ENCODE results near the gene KCMF1.
"Not testable (repeated sequence)": the region's sequence is repeated elsewhere in the genome, so short reads cannot be mapped to it uniquely, and the experiment has no call there.

Gene KCMF1

DNA sequence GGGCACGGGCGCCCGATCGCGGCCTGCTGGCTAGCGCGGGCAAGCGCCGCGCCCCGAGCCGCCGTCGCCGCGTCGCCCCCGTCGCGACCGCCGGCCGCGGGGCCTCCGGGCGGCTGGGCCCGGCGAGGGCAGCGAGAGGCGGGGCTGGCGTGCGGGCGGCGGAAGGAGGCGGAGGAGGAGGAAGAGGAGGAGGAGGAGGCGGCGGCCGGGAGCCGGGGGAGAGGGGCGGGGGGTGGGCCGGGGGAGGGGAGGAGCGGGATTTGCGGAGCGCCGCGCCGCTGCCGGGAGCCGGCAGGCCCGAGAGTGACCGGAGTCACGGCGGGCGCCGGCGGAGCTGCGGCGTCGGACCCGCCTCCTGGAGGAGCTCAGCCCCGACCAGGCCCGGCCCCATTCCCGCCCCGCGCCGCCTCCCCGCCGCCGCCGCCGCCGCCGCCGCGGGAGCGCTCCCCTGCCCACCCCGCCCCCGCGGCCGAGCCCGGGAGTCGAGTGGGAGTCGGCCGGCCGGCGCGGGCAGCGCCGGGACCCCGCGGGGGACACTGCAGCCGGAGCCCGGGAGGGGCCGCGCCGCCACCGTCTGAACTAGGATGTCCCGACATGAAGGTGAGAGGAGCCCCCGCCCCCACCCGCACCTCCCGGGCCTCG is at the start of gene KCMF1:
Gene KCMF1, plus strand, starts transcription at position 294 of the 642 bp plus-strand sequence. Its CDS starts 291 bp downstream, at position 585.
- no peak for DNase-seq

DNA sequence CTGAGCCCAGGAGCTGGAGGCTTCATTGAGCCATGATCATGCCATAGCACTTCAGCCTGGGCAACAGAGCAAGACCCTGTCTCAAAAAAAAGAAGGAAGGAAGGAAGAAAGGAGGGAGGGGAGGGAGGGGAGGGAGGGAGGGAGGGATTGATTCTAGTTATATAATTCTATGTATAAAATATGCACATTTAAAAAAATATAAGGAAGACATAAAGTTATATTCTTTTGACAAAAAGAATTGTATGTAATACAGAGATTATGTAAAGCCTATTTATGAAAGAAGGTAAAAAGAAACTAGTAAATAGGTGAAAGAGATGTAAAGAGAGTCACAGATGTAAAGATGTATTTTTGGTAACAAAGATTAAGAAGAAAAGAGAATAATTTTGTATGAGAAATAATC is 48.0 kb upstream of the KCMF1 start:
- no peak for DNase-seq

DNA sequence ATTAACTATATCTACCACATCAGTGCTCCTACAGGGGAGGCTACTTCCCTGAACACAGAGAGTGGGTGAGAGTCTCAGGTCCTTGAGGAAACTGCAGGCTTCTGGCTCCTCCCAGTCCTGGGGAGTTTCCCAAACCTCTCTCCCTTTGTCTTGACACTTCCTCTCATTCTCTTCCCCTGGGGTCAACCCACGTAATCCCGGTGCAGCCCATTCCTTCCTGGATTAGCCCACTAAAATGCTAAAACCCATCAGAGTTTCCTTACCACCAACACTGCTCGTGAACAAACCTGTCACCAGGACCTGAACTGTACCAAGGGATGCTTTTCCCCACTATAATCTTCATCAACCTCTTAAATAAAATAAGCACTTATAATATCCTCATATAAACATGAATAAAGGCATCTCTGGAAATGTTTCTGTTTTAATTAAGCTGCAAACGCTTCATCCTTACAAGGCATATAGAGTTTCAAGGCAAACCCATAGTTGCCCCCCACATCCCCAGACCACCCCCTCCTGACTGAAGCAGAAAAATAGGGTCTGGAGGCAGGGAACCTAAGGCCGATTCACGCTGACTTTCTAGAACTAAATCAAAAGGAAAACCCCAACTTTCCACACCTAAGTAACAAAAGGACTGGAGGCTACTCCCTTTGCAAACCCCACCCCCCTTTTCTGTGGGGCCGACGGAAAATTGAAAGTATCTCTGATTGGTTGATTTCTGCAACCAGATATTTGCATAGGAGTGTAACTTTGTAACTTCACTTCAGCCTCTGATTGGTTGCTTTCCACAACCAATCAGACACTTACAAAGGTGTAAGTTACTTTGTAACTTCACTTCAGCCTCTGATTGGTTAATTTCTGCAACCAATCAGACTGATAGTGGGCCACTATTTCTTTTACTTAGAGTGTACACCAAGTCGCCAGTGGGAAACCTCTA is 46.5 kb upstream of the KCMF1 start:
- DNase-seq: no peak

DNA sequence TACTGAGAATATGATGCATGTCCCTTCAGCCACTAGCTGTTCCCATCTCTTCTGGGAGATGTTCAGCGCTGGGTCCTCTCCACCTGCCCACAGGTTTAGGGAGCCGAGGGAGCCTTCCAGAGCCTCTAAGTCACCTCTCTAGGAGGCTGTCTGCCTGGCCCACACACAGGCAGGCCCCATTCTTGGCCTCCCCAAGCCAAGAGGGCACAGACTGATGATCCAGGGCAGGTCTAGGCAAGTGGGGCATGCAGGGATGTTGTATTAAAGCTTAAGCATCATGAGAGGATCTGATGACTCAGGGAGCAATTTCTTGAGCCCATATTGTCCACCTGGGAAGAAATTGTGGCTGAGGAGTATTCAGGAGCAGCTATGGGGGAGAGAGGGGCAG is 45.6 kb upstream of the KCMF1 start:
- no peak for DNase-seq

DNA sequence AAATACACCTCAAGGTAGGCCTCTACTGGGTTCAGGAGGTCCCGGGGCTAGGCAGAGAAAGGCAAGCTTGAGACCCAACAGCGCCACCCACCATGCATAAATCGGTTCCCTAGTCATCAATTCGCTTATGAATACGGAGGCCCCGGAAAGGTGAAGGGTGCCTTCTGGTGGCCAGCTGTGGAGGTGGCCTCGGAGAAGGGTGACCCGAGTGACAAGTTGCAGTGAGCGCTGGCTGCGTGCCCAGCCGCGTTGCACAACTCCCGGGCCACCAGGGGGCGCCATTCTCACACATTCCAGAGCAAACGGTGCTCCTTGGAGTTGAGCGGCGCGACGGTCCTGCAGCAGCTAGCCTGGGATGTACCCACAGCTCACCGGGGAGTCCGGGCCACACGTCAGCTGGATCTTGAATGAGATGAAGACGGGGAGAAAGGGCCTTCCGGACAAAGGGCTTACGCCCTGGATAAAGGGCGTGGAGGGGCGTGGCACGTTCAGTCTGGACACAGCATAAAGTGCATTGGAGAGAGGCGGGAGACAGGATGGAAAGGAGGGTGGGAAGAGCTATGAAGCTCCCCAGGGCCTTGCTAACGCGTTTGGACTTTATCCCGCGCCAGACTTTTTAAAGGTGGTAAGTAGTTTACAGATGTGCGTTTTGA is 45.1 kb upstream of the KCMF1 start:
- DNase-seq: peak; percentile 83

DNA sequence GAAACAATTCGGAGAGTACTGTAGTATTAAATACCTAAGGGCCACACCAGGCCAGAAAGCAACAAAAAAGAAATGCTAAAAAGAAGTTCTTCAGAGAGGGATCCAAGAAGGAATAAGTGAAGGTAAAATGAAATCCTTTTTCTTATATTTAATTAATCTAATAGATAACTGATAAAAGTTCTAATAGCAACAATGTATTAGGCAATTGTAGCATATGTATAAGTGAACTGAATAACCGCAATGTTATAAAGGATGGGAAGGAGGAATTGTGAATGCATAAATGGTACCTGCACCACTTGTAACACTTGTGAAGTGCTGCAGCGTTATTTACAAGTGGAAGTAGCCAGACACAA is 43.7 kb upstream of the KCMF1 start:
- DNase-seq: no peak

DNA sequence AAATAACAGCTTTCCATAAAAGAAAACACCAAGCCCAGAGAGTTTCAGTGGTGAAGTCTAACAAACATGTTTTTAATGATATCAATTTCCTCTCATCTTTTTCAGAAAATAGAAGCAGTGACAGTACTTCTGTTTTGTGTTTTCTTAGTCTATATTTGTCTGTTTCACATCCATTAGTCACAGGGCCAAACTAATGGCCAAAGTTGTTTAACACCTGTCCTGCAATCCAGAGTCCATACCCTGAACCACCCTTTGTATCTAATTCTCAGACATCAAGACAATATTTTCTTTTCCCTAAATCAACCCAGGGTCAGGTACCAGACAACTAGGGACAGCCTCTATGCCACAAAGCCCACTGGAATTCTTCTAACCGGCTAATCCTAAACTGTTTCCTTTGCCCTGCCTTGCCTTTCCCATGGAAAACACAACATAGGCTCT is 39.6 kb upstream of the KCMF1 start:
- no peak for DNase-seq

GRCh38 chr2:84938194-84938879 is 32.6 kb upstream of the KCMF1 start:
- no peak for DNase-seq

DNA sequence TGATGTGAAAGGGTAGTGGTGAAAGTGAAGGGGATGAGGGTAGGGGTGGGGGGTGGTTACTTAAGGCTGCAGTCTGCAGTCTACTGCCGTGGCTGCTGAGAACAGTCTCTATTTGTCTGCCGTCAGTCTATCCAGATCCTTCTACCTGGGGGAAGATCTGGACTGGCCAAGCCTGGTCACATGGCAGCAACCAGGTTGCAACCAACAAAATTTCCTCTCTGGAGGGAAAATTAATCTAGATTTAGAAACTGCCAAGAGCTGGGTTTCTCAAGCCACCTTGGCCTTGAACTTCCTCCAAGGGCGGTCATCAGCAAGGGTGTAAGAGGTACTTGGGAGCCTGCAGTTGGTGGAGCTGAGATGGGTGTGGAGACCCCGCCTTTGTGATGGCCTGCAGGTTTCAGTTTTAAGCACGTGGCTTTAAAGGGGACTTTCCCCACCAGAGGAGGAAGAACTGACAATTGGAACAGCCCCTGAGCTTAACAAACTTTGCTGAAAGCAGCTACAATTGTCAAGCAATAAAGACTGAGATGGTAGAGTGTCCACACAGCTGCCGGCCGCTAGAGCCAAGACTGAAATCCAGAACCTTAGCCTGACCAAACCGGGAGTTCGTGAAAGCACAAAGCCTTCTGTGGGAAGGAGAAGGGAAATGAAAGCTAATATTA is 31.4 kb upstream of the KCMF1 start:
- DNase-seq: no peak

DNA sequence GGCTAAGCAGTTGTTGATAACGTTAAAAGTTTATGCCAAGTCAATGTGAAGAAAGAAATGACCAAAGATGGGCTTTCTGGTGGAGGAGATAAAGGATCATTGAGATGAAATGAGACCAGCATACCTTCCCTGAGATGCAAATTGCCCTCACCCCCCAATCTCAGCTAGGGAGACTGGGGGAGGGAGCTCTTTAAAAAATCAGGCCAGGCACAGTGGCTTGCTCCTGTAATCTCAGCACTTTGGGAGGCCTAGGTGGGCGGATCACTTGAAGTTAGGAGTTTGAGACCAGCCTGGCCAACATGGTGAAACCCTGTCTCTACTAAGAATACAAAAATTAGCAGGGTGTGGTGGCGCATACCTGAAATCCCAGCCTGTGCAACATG is 30.9 kb upstream of the KCMF1 start:
- DNase-seq: no peak

DNA sequence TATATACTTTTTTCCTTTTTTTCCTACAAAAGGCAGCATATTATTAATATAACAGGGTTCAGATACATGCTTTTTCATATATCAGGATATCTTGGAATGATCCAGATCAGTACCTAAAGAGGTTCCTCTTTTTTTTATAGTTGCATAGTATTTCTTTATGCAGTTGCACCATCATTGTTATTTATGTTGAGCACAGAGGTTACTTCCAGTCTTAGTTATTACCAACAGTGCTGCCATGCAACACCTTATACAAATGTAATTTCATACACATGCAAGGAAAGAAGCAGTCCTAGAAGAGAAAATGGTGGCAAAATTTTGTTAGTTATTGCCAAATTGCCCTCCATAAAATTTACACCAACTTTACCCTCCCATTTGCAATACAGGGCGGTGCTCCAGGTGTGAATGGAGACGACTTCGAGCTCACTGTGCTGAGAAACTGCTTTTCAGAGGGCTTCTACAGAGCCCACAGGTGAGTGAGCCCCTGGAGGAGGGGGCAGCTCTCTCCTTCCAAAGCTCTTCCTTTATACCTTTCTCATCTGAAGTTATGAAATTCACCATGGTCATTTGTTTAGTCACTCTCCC is 30.0 kb upstream of the KCMF1 start:
- DNase-seq: no peak

DNA sequence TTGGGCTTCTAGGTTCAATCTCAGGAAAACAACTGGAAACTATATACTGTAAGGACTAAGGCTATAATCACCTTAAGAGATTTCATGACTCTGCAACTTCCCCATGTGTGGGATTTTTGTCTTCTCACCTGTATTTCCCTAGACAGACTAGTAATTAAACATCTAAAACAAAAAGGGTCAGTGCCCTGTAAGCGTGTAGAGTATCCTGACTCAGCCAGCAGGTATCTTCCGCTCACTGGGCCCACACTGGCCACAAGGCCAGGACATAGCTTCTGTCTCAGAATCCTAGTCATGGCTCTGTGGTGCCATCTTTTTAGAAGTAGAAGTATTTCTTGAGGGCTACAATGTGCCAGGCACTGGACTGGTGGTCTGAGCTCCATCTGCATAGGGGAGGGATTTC is 28.8 kb upstream of the KCMF1 start:
- no peak for DNase-seq

DNA sequence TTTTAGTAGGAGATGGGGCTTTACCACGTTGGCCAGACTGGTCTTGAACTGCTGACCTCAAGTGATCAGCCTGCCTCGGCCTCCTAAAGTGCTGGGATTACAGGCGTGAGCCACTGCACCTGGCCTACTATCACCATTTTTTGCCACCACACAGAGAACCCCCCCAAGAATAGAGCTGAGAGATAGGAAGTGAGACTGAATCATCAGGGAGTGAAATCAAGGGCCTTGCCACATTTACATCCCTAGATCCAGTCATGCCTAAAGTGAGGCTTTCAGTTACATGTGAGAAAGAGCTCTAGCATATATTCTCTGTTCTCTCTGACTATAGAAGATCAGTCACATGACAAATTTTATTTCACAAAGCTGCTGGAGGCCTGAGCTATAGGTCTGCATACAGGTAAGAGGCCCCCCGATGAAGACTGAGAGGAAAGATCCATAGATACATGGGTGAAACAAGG is 28.0 kb upstream of the KCMF1 start:
- no peak for DNase-seq

GRCh38 chr2:84944295-84944909 is 26.6 kb upstream of the KCMF1 start:
- no peak for DNase-seq

DNA sequence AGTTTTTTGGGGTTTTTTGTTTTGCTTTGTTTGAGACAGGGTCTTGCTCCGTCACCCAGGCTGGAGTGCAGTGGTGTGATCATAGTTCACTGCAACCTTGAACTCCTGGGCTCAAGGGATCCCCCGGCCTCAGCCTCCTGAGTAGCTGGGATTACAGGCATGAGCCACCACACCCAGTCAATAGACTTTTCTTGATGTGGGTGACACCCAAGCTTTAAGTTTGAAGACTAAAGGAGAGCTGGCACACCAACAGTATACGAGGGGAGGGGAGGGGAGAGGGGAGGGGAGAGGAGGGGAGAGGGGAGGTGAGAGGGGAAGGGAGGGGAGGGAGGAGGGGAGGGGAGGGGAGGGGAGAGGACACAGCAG is 25.1 kb upstream of the KCMF1 start:
- DNase-seq: not testable (repeated sequence)

- DNase-seq: peak; percentile 61
Measured at GRCh38 chr2:84946204-84947009, 24.6 kb upstream of the KCMF1 start.

DNA sequence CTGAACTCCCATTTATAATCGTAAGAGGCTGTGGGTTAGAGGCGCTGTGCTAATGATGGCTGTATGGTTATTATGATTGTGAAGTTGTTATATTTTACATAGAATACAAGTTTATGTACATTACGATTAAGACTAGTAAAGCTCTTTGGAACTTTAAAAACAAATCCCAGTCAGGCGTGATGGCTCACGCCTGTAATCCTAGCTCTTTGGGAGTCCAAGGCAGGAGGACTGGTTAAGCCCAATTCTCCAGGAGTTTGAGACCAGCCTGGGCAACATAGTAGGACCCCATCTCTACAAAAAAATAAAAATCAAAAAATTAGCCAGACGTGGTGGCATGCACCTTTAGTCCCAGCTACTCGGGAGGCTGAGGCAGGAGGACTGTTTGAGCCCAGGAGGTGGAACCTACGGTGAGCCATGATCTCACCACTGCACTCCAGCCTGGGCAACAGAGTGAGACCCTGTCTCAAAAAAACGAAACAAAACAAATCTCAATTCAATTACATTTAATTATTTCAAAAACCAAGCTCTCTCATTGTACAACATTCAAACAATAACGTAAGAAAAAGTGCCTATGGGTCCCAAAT is 23.9 kb upstream of the KCMF1 start:
- no peak for DNase-seq

- DNase-seq: no peak
Measured at GRCh38 chr2:84953535-84953934, 17.4 kb upstream of the KCMF1 start.

DNA sequence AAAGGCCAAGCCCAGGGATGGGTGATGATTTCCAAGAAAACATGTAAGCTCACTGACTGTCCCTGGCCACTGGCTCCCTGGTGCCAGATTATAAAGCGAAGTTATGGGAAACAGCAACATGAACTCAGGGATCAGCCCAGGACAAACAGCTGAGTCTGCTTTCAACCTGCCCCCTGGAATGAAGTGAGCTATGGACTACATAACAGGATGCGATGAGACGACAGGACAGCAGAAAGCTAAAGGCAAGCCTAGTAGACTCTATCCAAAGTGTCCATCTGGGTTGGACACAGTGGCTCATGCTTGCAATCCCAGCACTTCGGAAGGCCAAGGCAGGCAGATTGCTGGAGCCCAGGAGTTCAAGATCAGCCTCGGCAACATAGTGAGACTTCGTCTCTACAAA is 16.6 kb upstream of the KCMF1 start:
- no peak for DNase-seq

All from KG1 (cell line).